Liver (tissue), 3 donors: Measurements from ENCODE around the gene PPA2.

Experiments used
- ATF3 ChIP-seq: IDR thresholded peaks from 2 replicates; pipeline ENCODE4 v1.6.1; 2016; ENCODE audit warnings: antibody characterized with exemption
- CTCF ChIP-seq: fragments of 150-350 bp; IDR thresholded peaks from 2 replicates; pipeline ENCODE4 v1.5.1; 2017; ENCODE audit warnings: improper control_type of control experiment, low read depth, low read length; ENCODE audit not compliant: missing input control
- FOXA1 ChIP-seq: IDR thresholded peaks from 2 replicates; pipeline ENCODE4 v1.6.1; 2016; ENCODE audit warnings: antibody characterized with exemption
- GABPA ChIP-seq, 2 donors: IDR thresholded peaks in 1 of 2; conservative IDR thresholded peaks in 1 of 2; 2 replicates each; pipeline ENCODE4 v1.6.1; 2016; ENCODE audit warnings: antibody characterized with exemption in 2 of 2, mild to moderate bottlenecking in 1 of 2, moderate library complexity in 1 of 2
- RAD21 ChIP-seq, 2 donors: IDR thresholded peaks; 2 replicates each; pipeline ENCODE4 v1.6.1; 2016; ENCODE audit warnings: antibody characterized with exemption in 2 of 2, mild to moderate bottlenecking in 2 of 2
- REST ChIP-seq: IDR thresholded peaks from 2 replicates; pipeline ENCODE4 v1.6.1; 2016; ENCODE audit warnings: antibody characterized with exemption, mild to moderate bottlenecking
- TAF1 ChIP-seq: conservative IDR thresholded peaks from 2 replicates; pipeline ENCODE4 v1.6.1; 2016; ENCODE audit warnings: antibody characterized with exemption, mild to moderate bottlenecking
- YY1 ChIP-seq: IDR thresholded peaks from 2 replicates; pipeline ENCODE4 v1.6.1; 2016; ENCODE audit warnings: antibody characterized with exemption, mild to moderate bottlenecking
- TF ChIP-seq, protein P1 (sequence below): IDR thresholded peaks from 2 replicates; pipeline ENCODE4 v1.6.1; 2016; ENCODE audit warnings: antibody characterized with exemption
- TF ChIP-seq, protein P2 (sequence below): IDR thresholded peaks from 2 replicates; pipeline ENCODE4 v1.6.1; 2016; ENCODE audit warnings: antibody characterized with exemption
- donor health status: healthy.
- donor health status: healthy.

DNA sequence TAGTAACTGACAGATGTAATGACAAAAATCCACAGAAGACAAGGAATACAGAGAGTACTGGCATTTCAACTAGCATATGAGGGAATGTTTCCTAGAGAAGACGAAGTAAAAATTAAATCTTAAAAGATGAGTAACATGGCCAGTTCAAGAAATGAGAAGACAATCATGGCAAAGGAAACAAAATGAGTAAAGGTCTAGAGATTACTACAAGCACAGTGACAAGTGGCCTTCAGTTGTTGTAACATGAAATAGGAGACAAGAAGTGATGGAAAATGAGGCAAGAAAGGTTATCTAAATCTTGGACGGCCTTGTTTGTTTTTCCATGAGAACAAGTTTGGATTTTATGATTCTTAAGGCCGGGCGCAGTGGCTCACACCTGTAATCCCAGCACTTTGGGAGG, 81.0 kb downstream of the PPA2 start:
- TF ChIP-seq YY1 (no peak), CTCF (no peak), TAF1 (no peak), RAD21 (IDR thresholded peaks at IDR 0.05) (no peak), ATF3 (no peak), REST (no peak), GABPA (IDR thresholded peaks at IDR 0.05 in 1 of 2, conservative IDR thresholded peaks at IDR 0.05 in 1 of 2) (no peak), FOXA1 (no peak)
- TF ChIP-seq, protein P1, sequence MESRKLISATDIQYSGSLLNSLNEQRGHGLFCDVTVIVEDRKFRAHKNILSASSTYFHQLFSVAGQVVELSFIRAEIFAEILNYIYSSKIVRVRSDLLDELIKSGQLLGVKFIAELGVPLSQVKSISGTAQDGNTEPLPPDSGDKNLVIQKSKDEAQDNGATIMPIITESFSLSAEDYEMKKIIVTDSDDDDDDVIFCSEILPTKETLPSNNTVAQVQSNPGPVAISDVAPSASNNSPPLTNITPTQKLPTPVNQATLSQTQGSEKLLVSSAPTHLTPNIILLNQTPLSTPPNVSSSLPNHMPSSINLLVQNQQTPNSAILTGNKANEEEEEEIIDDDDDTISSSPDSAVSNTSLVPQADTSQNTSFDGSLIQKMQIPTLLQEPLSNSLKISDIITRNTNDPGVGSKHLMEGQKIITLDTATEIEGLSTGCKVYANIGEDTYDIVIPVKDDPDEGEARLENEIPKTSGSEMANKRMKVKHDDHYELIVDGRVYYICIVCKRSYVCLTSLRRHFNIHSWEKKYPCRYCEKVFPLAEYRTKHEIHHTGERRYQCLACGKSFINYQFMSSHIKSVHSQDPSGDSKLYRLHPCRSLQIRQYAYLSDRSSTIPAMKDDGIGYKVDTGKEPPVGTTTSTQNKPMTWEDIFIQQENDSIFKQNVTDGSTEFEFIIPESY = no peak
- TF ChIP-seq, protein P2, sequence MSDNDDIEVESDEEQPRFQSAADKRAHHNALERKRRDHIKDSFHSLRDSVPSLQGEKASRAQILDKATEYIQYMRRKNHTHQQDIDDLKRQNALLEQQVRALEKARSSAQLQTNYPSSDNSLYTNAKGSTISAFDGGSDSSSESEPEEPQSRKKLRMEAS = no peak
